Liver (tissue), 9 donors: ENCODE measurements around the gene TAOK2. TPM values are rescaled to one million over a fixed set of nuclear protein-coding genes. Genes with fewer than 3 reads are reported as not detected.

Experiments used
- DNase-seq: peaks from one replicate; pipeline ENCODE4 v3.0.0-alpha.2; 2017; ENCODE audit warnings: low spot score
- H3K27ac ChIP-seq, 2 donors: one replicate each; pipeline ENCODE4 v1.7.0; 2013; ENCODE audit warnings: inconsistent platforms in 2 of 2, low read length in 2 of 2, control low read depth in 1 of 2, low read depth in 1 of 2, mild to moderate bottlenecking in 1 of 2
- H3K27me3 ChIP-seq, 4 donors: one replicate each; pipeline versions ENCODE4 v1.6.1 to v1.7.0; 2013; ENCODE audit warnings: low read length in 3 of 4, inconsistent platforms in 1 of 4, mild to moderate bottlenecking in 1 of 4, moderate library complexity in 1 of 4; ENCODE audit not compliant: control insufficient read depth in 4 of 4, insufficient read depth in 4 of 4
- H3K36me3 ChIP-seq, 4 donors: one replicate each; pipeline versions ENCODE4 v1.6.1 to v1.7.0; 2013; ENCODE audit warnings: low read length in 3 of 4, mild to moderate bottlenecking in 3 of 4, low read depth in 1 of 4, moderate library complexity in 1 of 4; ENCODE audit not compliant: control insufficient read depth in 4 of 4, insufficient read depth in 3 of 4
- H3K4me1 ChIP-seq, 4 donors: one replicate each; pipeline versions ENCODE4 v1.6.1 to v1.7.0; 2013; ENCODE audit warnings: low read length in 3 of 4, mild to moderate bottlenecking in 3 of 4, moderate library complexity in 1 of 4; ENCODE audit not compliant: control insufficient read depth in 4 of 4, insufficient read depth in 4 of 4
- H3K4me3 ChIP-seq, 3 donors: one replicate each; pipeline versions ENCODE4 v1.6.1 to v1.7.0; 2013; ENCODE audit warnings: low read length in 3 of 3, control low read depth in 1 of 3, low read depth in 1 of 3, mild to moderate bottlenecking in 1 of 3
- H3K9ac ChIP-seq, 2 donors: one replicate each; pipeline ENCODE4 v1.7.0; 2013; ENCODE audit warnings: low read length in 2 of 2, mild to moderate bottlenecking in 2 of 2, moderate library complexity in 2 of 2, control low read depth in 1 of 2, low read depth in 1 of 2
- H3K9me3 ChIP-seq, 4 donors: one replicate each; pipeline versions ENCODE4 v1.6.1 to v1.7.0; 2013; ENCODE audit warnings: low read length in 3 of 4; ENCODE audit not compliant: control insufficient read depth in 4 of 4
- CTCF ChIP-seq: fragments of 150-350 bp; IDR thresholded peaks from 2 replicates; pipeline ENCODE4 v1.5.1; 2017; ENCODE audit warnings: improper control_type of control experiment, low read depth, low read length; ENCODE audit not compliant: missing input control
- EGR1 ChIP-seq, 2 donors: IDR thresholded peaks; 2 replicates each; pipeline ENCODE4 v1.6.1; 2016 to 2018; ENCODE audit warnings: antibody characterized with exemption in 2 of 2, low read depth in 2 of 2
- FOXA2 ChIP-seq: IDR thresholded peaks from 2 replicates; pipeline ENCODE4 v1.6.1; 2016; ENCODE audit warnings: antibody characterized with exemption
- GABPA ChIP-seq, 2 donors: IDR thresholded peaks in 1 of 2; conservative IDR thresholded peaks in 1 of 2; 2 replicates each; pipeline ENCODE4 v1.6.1; 2016; ENCODE audit warnings: antibody characterized with exemption in 2 of 2, mild to moderate bottlenecking in 1 of 2, moderate library complexity in 1 of 2
- HNF4A ChIP-seq, 2 donors: conservative IDR thresholded peaks; 2 replicates each; pipeline ENCODE4 v1.6.1; 2016; ENCODE audit warnings: antibody characterized with exemption in 2 of 2, mild to moderate bottlenecking in 2 of 2
- JUND ChIP-seq, 2 donors: IDR thresholded peaks; 2 replicates each; pipeline ENCODE4 v1.6.1; 2016; ENCODE audit warnings: antibody characterized with exemption in 2 of 2
- RAD21 ChIP-seq, 2 donors: IDR thresholded peaks; 2 replicates each; pipeline ENCODE4 v1.6.1; 2016; ENCODE audit warnings: antibody characterized with exemption in 2 of 2, mild to moderate bottlenecking in 2 of 2
- SP1 ChIP-seq: IDR thresholded peaks from 2 replicates; pipeline ENCODE4 v1.6.1; 2018; ENCODE audit warnings: antibody characterized with exemption, mild to moderate bottlenecking
- TAF1 ChIP-seq: conservative IDR thresholded peaks from 2 replicates; pipeline ENCODE4 v1.6.1; 2016; ENCODE audit warnings: antibody characterized with exemption, mild to moderate bottlenecking
- YY1 ChIP-seq: IDR thresholded peaks from 2 replicates; pipeline ENCODE4 v1.6.1; 2016; ENCODE audit warnings: antibody characterized with exemption, mild to moderate bottlenecking
- ZBTB33 ChIP-seq: IDR thresholded peaks from 2 replicates; pipeline ENCODE4 v1.6.1; 2016; ENCODE audit warnings: antibody characterized with exemption
- WGBS: extraction: QIAGEN DNeasy Blood & Tissue Kit; methylation state at CpG from one replicate; pipeline ENCODE4 v1.1.7; 2013; 5-methylcytosine and 5-hydroxymethylcytosine counted together
- polyA plus RNA-seq, 2 donors: library from polyadenylated mRNA; stranded (reverse) in 1 of 2; unstranded in 1 of 2; fragments of 200-250 nt in 1 of 2; fragments of >200 nt in 1 of 2; fragmentation: Nextera tagmentation in 1 of 2; extraction: Ambion mirVana in 1 of 2; gene quantifications; one replicate each; pipeline versions ENCODE4 v1.2.1 to v1.2.3, GENCODE V29; 2013 to 2015
- total RNA-seq, 2 donors: library from RNA; depleted of rRNA; stranded (reverse); fragments of >200 nt; gene quantifications; one replicate each; pipeline ENCODE4 v1.2.3, GENCODE V29; 2014
- donor health status: healthy.
- donor health status: healthy.
- donor health status: healthy.
- donor health status: healthy.
- donor health status: healthy.

The TAOK2 gene
- total and polyA plus RNA-seq, 4 donors, result 2.2 to 27.9 (median 16.0) TPM

GRCh38 chr16:29984764-29985147 lies 11.1 kb downstream of the TAOK2 start (continued):
- TF ChIP-seq CTCF, result no peak

- DNase-seq, result no peak
- Histone ChIP-seq H3K27ac (no peak overlapping the region), H3K27me3 (no peaks in the 10 kb centered on the region), H3K36me3 (peaks cover 37 to 93% (median 63%) of the 10 kb centered on the region in 4 donors), H3K4me1 (no peaks in the 10 kb centered on the region), H3K9me3 (no peaks in the 10 kb centered on the region), H3K9ac (no peak overlapping the region), H3K4me3 (no peak overlapping the region)
- 96% methylated on average over 28 of the region's 28 CpGs for WGBS
- no peak for TF ChIP-seq YY1
- no peak for TF ChIP-seq EGR1 (IDR thresholded peaks at IDR 0.05; ENCODE audit: low read depth in 2 of 2)
- TF ChIP-seq ZBTB33, result no peak
These were observed 11.7 kb downstream of the TAOK2 start for GRCh38 chr16:29985271-29985811.

GRCh38 chr16:29986231-29986630 lies 12.6 kb downstream of the TAOK2 start:
- Histone ChIP-seq H3K9ac (no peak overlapping the region), H3K27ac (no peak overlapping the region), H3K4me1 (no peaks in the 10 kb centered on the region), H3K9me3 (no peaks in the 10 kb centered on the region), H3K4me3 (no peak overlapping the region), H3K36me3 (peaks cover 44 to 94% (median 59%) of the 10 kb centered on the region in 4 donors), H3K27me3 (no peaks in the 10 kb centered on the region)
- no peak for TF ChIP-seq YY1
- no peak for TF ChIP-seq GABPA (IDR thresholded peaks at IDR 0.05 in 1 of 2, conservative IDR thresholded peaks at IDR 0.05 in 1 of 2)
- no peak for TF ChIP-seq FOXA2
- no peak for TF ChIP-seq JUND (IDR thresholded peaks at IDR 0.05)
- TF ChIP-seq ZBTB33, result no peak
- WGBS, result 94% methylated on average over 20 of the region's 20 CpGs
- no peak for DNase-seq

- DNase-seq, result no peak
- no peak overlapping the region for H3K4me3 ChIP-seq
- H3K27ac ChIP-seq, result no peak overlapping the region
- TF ChIP-seq SP1 (no peak), GABPA (IDR thresholded peaks at IDR 0.05 in 1 of 2, conservative IDR thresholded peaks at IDR 0.05 in 1 of 2) (no peak), FOXA2 (no peak), YY1 (no peak), HNF4A (conservative IDR thresholded peaks at IDR 0.05) (no peak), EGR1 (IDR thresholded peaks at IDR 0.05; ENCODE audit: low read depth in 2 of 2) (no peak), TAF1 (no peak), RAD21 (IDR thresholded peaks at IDR 0.05) (no peak), ZBTB33 (no peak), CTCF (no peak), JUND (IDR thresholded peaks at IDR 0.05) (no peak)
These were observed 13.3 kb downstream of the TAOK2 start for GRCh38 chr16:29986931-29987330.

More at GRCh38 chr16:29986931-29987330, 13.3 kb downstream of the TAOK2 start:
- 93% methylated on average over 5 of the region's 5 CpGs for WGBS
- Histone ChIP-seq H3K36me3 (peaks cover 42 to 89% (median 52%) of the 10 kb centered on the region in 4 donors), H3K4me1 (no peaks in the 10 kb centered on the region), H3K27me3 (no peaks in the 10 kb centered on the region), H3K9me3 (no peaks in the 10 kb centered on the region), H3K9ac (no peak overlapping the region)
